GM19025 (cell line): ENCODE results near the gene PLTP.
"Not testable (repeated sequence)": the region's sequence is repeated elsewhere in the genome, so short reads cannot be mapped to it uniquely, and the experiment has no call there.

Experiments
- ATAC-seq: cut with Tn5 transposase; IDR thresholded peaks from one replicate; pipeline ENCODE4 v1.9.1; 2021; ENCODE audit warnings: mild to moderate bottlenecking, low read depth, moderate library complexity; ENCODE audit not compliant: unreplicated experiment

PLTP gene

GRCh38 chr20:45901332-45901731 is 10.6 kb downstream of the PLTP start:
- ATAC-seq, result not testable (repeated sequence)

- ATAC-seq, result no peak
Measured at GRCh38 chr20:45899046-45899835, 12.7 kb downstream of the PLTP start.

GRCh38 chr20:45898285-45898684 is 13.7 kb downstream of the PLTP start:
- no peak for ATAC-seq

GRCh38 chr20:45897692-45898091 is 14.3 kb downstream of the PLTP start:
- no peak for ATAC-seq

- ATAC-seq, result no peak
Measured at GRCh38 chr20:45897289-45897688, 14.7 kb downstream of the PLTP start.

GRCh38 chr20:45896641-45897161 is 15.3 kb downstream of the PLTP start:
- ATAC-seq, result no peak

GRCh38 chr20:45894797-45895196 is 17.2 kb downstream of the PLTP start:
- ATAC-seq, result no peak

GRCh38 chr20:45893831-45894230 is 18.1 kb downstream of the PLTP start:
- ATAC-seq, result no peak

GRCh38 chr20:45892828-45893500 is 19.0 kb downstream of the PLTP start:
- ATAC-seq, result no peak

GRCh38 chr20:45892049-45892825 is 19.7 kb downstream of the PLTP start:
- no peak for ATAC-seq

- ATAC-seq, result peak; percentile 68
Measured at GRCh38 chr20:45890985-45891983, 20.7 kb downstream of the PLTP start, which contains the start of the genes CTSA and NEURL2. Gene CTSA (plus strand): TSS chr20:45891335. CDS start chr20:45891569, 234 bp downstream. Gene NEURL2 (minus strand): TSS chr20:45891208. CDS start chr20:45890991, 217 bp downstream.

- no peak for ATAC-seq
Measured at GRCh38 chr20:45890077-45890984, 21.6 kb downstream of the PLTP start.

GRCh38 chr20:45888681-45889080 is 23.3 kb downstream of the PLTP start:
- ATAC-seq, result no peak

- ATAC-seq, result no peak
Measured at GRCh38 chr20:45887346-45887715, 24.6 kb downstream of the PLTP start, which contains the start of gene SPATA25. Gene SPATA25 (minus strand): TSS chr20:45887622. CDS start chr20:45887590, 32 bp downstream.

GRCh38 chr20:45886590-45887345 is 25.2 kb downstream of the PLTP start:
- no peak for ATAC-seq

- no peak for ATAC-seq
Measured at GRCh38 chr20:45883100-45883469, 28.9 kb downstream of the PLTP start.

GRCh38 chr20:45882469-45883099 is 29.4 kb downstream of the PLTP start:
- ATAC-seq, result no peak
